GM12878 (cell line): ENCODE measurements around the gene MAD1L1. TPM values are rescaled to one million over a fixed set of nuclear protein-coding genes. Genes with fewer than 3 reads are reported as not detected.

Experiments
- ATAC-seq: fragments of 200-7000 bp; cut with Tn5 transposase; 3 replicates; pipeline ENCODE4 v1.9.1; 2020; ENCODE audit warnings: mild to moderate bottlenecking, moderate library complexity
- BruUV-seq: library from RNA; stranded (reverse); fragments of 400-500 nt; replicated peaks from 2 replicates; lab custom pipeline; 2021; lab: Mats Ljungman, UMichigan
- CTCF ChIA-PET: fragments of 300-600 bp; sonication (Branson Sonifier 250); formaldehyde crosslinking; extraction: SDS; loops from one replicate; lab custom pipeline; 2021; ENCODE audit warnings: inconsistent platforms; lab: Yijun Ruan, JAX
- POLR2A ChIA-PET: fragments of 350-600 bp; formaldehyde crosslinking; extraction: SDS; loops from one replicate; lab custom pipeline; 2021; ENCODE audit warnings: inconsistent platforms; lab: Charles Lee
- RAD21 ChIA-PET: fragments of 300-600 bp; sonication (Branson Sonifier 250); formaldehyde crosslinking; loops from one replicate; lab custom pipeline; 2023; ENCODE audit warnings: antibody characterized with exemption; ENCODE audit not compliant: unreplicated experiment; lab: Charles Lee
- SMC1A ChIA-PET: fragments of 300-600 bp; sonication (Branson Sonifier 250); formaldehyde crosslinking; loops from one replicate; lab custom pipeline; 2023; ENCODE audit not compliant: unreplicated experiment, uncharacterized antibody; lab: Charles Lee
- DNase-seq: peaks from one replicate; pipeline ENCODE4 v3.0.0-alpha.2; 2011; ENCODE audit warnings: low read depth, low spot score
- FAIRE-seq: peaks from 3 replicates; lab custom pipeline; 2011; peaks lifted over from hg19 to GRCh38; lab: Jason Lieb, UNC
- H2AFZ ChIP-seq: 2 replicates; pipeline ENCODE4 v1.6.0; 2011; ENCODE audit warnings: low read depth, low read length, control low read depth; ENCODE audit not compliant: control insufficient read depth
- H3K27ac ChIP-seq: 2 replicates; pipeline ENCODE4 v1.5.1; 2011; ENCODE audit warnings: control low read depth; ENCODE audit not compliant: control insufficient read depth, insufficient read depth
- H3K27me3 ChIP-seq, 2 experiments: replicated peaks in 1 of 2; 2 replicates each; pipeline versions ENCODE4 v1.6.0 to v1.6.1; 2011; ENCODE audit warnings: low read length in 1 of 2; ENCODE audit not compliant: control insufficient read depth in 2 of 2, insufficient read depth in 2 of 2
- H3K36me3 ChIP-seq, 2 experiments: 2 replicates each; pipeline ENCODE4 v1.5.1; 2011; ENCODE audit warnings: low read length in 1 of 2; ENCODE audit not compliant: control insufficient read depth in 2 of 2, insufficient read depth in 2 of 2
- H3K4me1 ChIP-seq: 2 replicates; pipeline ENCODE4 v1.6.1; 2011; ENCODE audit warnings: mild to moderate bottlenecking, low read length, moderate library complexity, mixed read lengths; ENCODE audit not compliant: control insufficient read depth, insufficient read depth
- H3K4me2 ChIP-seq: 2 replicates; pipeline ENCODE4 v1.6.0; 2011; ENCODE audit warnings: control low read depth; ENCODE audit not compliant: control insufficient read depth, insufficient read depth
- H3K4me3 ChIP-seq: fragments of 200-600 bp; sonication (generic); 2 replicates; pipeline ENCODE4 v1.5.1; 2016
- H3K79me2 ChIP-seq: 2 replicates; pipeline ENCODE4 v1.6.0; 2011; ENCODE audit warnings: low read length; ENCODE audit not compliant: control insufficient read depth, insufficient read depth
- H3K9ac ChIP-seq: 2 replicates; pipeline ENCODE4 v1.8.0; 2011; ENCODE audit warnings: low read length, control low read depth, mixed read lengths; ENCODE audit not compliant: control insufficient read depth, insufficient read depth
- H3K9me3 ChIP-seq: replicated peaks from 3 replicates; pipeline ENCODE4 v1.5.1; 2011; ENCODE audit warnings: mild to moderate bottlenecking, low read length; ENCODE audit not compliant: control insufficient read depth, insufficient read depth
- H4K20me1 ChIP-seq: 2 replicates; pipeline ENCODE4 v1.6.0; 2011; ENCODE audit not compliant: control insufficient read depth, insufficient read depth
- CREM ChIP-seq: IDR thresholded peaks from 2 replicates; pipeline ENCODE4 v1.6.1; 2014; ENCODE audit warnings: antibody characterized with exemption, low read depth
- GATAD2B ChIP-seq: fragments of 450-650 bp; conservative IDR thresholded peaks from 2 replicates; pipeline ENCODE4 v1.6.1; 2017; ENCODE audit warnings: low read depth, mild to moderate bottlenecking, moderate library complexity
- HCFC1 ChIP-seq: fragments of 150-350 bp; IDR thresholded peaks from 2 replicates; pipeline ENCODE4 v1.6.1; 2014; ENCODE audit warnings: low read length
- HDAC6 ChIP-seq: fragments of 200-600 bp; sonication (generic); IDR thresholded peaks from one replicate; pipeline ENCODE4 v1.8.0; 2017; ENCODE audit warnings: antibody characterized with exemption; ENCODE audit not compliant: unreplicated experiment
- KAT2A ChIP-seq: conservative IDR thresholded peaks from 2 replicates; pipeline ENCODE4 v1.6.1; 2011; ENCODE audit warnings: low read depth, low read length; ENCODE audit not compliant: control insufficient read depth
- NFXL1 ChIP-seq: fragments of 450-650 bp; IDR thresholded peaks from 2 replicates; pipeline ENCODE4 v1.6.1; 2017; ENCODE audit warnings: antibody characterized with exemption, mild to moderate bottlenecking, borderline replicate concordance
- NRF1 ChIP-seq: conservative IDR thresholded peaks from 2 replicates; pipeline ENCODE4 v1.6.1; 2011; ENCODE audit warnings: mild to moderate bottlenecking, low read depth, low read length, improper control_type of control experiment
- PAX8 ChIP-seq: fragments of 450-650 bp; IDR thresholded peaks from 2 replicates; pipeline ENCODE4 v1.6.1; 2017; ENCODE audit warnings: mild to moderate bottlenecking, moderate library complexity
- RAD21 ChIP-seq: IDR thresholded peaks from 2 replicates; pipeline ENCODE4 v1.6.1; 2011; ENCODE audit warnings: mild to moderate bottlenecking, low read depth, low read length, moderate library complexity; ENCODE audit not compliant: insufficient read depth
- RB1 ChIP-seq: fragments of 450-650 bp; formaldehyde crosslinking; IDR thresholded peaks from 2 replicates; pipeline ENCODE4 v1.6.1; 2017; ENCODE audit warnings: mild to moderate bottlenecking, borderline replicate concordance
- SIN3A ChIP-seq: IDR thresholded peaks from 2 replicates; pipeline ENCODE4 v1.6.1; 2012; ENCODE audit warnings: low read depth, low read length, improper control_type of control experiment
- SMARCA5 ChIP-seq: fragments of 450-650 bp; IDR thresholded peaks from 2 replicates; pipeline ENCODE4 v1.6.1; 2017; ENCODE audit warnings: mild to moderate bottlenecking
- TBL1XR1 ChIP-seq: IDR thresholded peaks from 2 replicates; pipeline ENCODE4 v1.6.1; 2012; ENCODE audit warnings: low read depth, low read length, improper control_type of control experiment
- ZNF24 ChIP-seq: fragments of 450-650 bp; IDR thresholded peaks from 2 replicates; pipeline ENCODE4 v1.6.1; 2017; ENCODE audit warnings: antibody characterized with exemption, mild to moderate bottlenecking
- ZSCAN29 ChIP-seq: fragments of 450-650 bp; IDR thresholded peaks from 2 replicates; pipeline ENCODE4 v1.6.1; 2017; ENCODE audit warnings: mild to moderate bottlenecking, moderate library complexity
- ZZZ3 ChIP-seq: IDR thresholded peaks from 2 replicates; pipeline ENCODE4 v1.6.1; 2011; ENCODE audit warnings: low read depth; ENCODE audit not compliant: control insufficient read depth, insufficient read length
- WGBS: methylation state at CpG from one replicate; pipeline ENCODE4 v1.1.6; 2016; ENCODE audit warnings: low lambda C conversion rate; ENCODE audit not compliant: insufficient replicate concordance, insufficient coverage; ENCODE audit errors: missing lambda C conversion rate; 5-methylcytosine and 5-hydroxymethylcytosine counted together
- in situ Hi-C: fragments of 300-500 bp; cut with MboI; formaldehyde crosslinking; loops from 9 replicates; pipeline ENCODE4 v1.14.3; 2018; ENCODE audit warnings: mixed read lengths
- intact Hi-C: fragments of 100-400 bp; cut with micrococcal nuclease; formaldehyde crosslinking; loops from one replicate; pipeline ENCODE4 v1.14.2; 2022; ENCODE audit not compliant: unreplicated experiment
- polyA plus RNA-seq, 11 experiments: library from polyadenylated mRNA; depleted of rRNA in 4 of 11; unstranded in 6 of 11; stranded (reverse) in 5 of 11; fragments of >200 nt; fragmentation: Nextera tagmentation in 4 of 11; fragmentation: Illumina TruSeq in 1 of 11; extraction: Ambion mirVana in 4 of 11; extraction: Trizol in 1 of 11; gene quantifications; 1 replicate in 1 of 11; 2 replicates in 10 of 11; pipeline versions ENCODE4 v1.2.1 to v1.2.3, GENCODE V29; 2011 to 2016; ENCODE audit warnings: inconsistent platforms in 2 of 11, missing spikeins in 2 of 11, low read depth in 1 of 11
- total RNA-seq, 4 experiments: library from RNA; depleted of rRNA in 3 of 4; stranded (reverse); fragments of >200 nt in 3 of 4; fragmentation: Illumina TruSeq in 1 of 4; extraction: Trizol in 1 of 4; gene quantifications; 2 replicates each; pipeline versions ENCODE4 v1.2.1 to v1.2.3, GENCODE V29; 2013 to 2021
- TF ChIP-seq, protein P1 (sequence below): fragments of 450-650 bp; IDR thresholded peaks from 2 replicates; pipeline ENCODE4 v1.6.1; 2017; ENCODE audit warnings: mild to moderate bottlenecking
- TF ChIP-seq, protein P2 (sequence below): IDR thresholded peaks from 2 replicates; pipeline ENCODE4 v1.6.1; 2011; ENCODE audit warnings: mild to moderate bottlenecking, low read depth, low read length, moderate library complexity; ENCODE audit not compliant: insufficient replicate concordance
- TF ChIP-seq, protein P3 (sequence below): fragments of 450-650 bp; IDR thresholded peaks from 2 replicates; pipeline ENCODE4 v1.6.1; 2017; ENCODE audit warnings: antibody characterized with exemption, mild to moderate bottlenecking, moderate library complexity

The MAD1L1 gene
- total and polyA plus RNA-seq, 10 of the 15 experiments (the other 5 are each of a cell fraction or from before 2014, with no cell fraction given) = 2.2 to 76.8 (median 38.3) TPM

DNA sequence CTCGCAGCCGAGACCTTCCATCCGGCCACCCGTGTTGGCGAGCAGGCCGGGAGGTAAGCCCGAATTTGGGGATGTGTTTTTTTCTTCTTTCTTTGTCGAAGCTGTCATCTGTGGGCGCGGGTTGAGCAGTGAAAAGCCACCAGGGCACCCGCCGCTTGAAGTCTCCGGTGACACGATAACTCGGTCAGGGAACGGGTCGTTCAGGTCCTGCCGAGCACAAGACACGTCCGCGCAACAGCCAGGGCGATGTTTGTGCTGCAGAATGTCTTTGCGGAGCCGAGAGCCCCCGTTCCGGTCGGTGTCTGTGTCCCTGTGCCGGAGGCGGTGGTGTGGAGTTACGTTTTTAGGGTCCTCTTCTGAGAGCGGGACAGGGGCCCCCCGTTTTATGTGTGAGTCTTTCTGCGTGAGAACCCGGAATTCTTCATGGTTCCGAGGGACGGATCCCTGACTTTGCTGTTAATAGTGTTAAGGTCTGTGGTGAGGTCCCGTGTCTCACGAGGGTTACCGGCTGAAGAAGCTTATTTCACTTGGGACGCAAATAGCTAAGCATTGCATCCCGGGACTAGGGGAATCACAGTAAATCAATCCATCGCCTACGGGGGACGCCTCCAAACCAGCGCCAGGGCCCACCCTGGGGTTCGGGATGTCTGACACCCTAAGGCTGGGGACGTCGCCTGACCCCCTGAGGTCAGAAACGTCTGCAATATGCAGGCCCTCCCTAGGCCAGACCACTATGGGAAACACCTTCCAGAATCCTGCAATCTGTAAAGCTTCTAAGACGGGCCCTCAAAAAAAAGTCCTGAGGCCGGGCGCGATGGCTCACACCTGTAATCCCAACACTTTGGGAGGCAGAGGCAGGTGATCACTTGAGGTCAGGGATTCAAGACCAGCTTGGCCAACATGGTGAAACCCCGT lies 463.2 kb downstream of the MAD1L1 start:
- H3K4me3 ChIP-seq = no peak overlapping the region
- H3K36me3 ChIP-seq = no peaks in the 10 kb centered on the region
- RAD21 ChIA-PET = no interaction called here
- CTCF ChIA-PET = no interaction called here
- H3K9me3 ChIP-seq = no peaks in the 10 kb centered on the region; the same call in 2 of the 3 replicates
- intact Hi-C loops = no loop called here
- ATAC-seq (no peak), FAIRE-seq (no peak), DNase-seq (no peak)
- in situ Hi-C loops = no loop called here
- WGBS = 69% methylated on average over 54 of the region's 54 CpGs
- BruUV-seq = no TSS peak
- no peaks in the 10 kb centered on the region for H3K4me1 ChIP-seq
- no peaks in the 10 kb centered on the region for H3K79me2 ChIP-seq
- POLR2A ChIA-PET = no interaction called here
- SMC1A ChIA-PET = no interaction called here
- no peaks in the 10 kb centered on the region for H4K20me1 ChIP-seq
- H3K9ac ChIP-seq = no peak overlapping the region
- H3K27ac ChIP-seq = no peak overlapping the region
- no peaks in the 10 kb centered on the region for H3K27me3 ChIP-seq
- TF ChIP-seq GATAD2B (no peak), KAT2A (no peak), RB1 (no peak), ZNF24 (no peak), PAX8 (no peak), CREM (no peak), RAD21 (no peak), HDAC6 (no peak), NFXL1 (no peak), NRF1 (no peak), ZSCAN29 (no peak), ZZZ3 (no peak), SMARCA5 (no peak), HCFC1 (no peak), TBL1XR1 (no peak), SIN3A (no peak)
- TF ChIP-seq, protein P1, sequence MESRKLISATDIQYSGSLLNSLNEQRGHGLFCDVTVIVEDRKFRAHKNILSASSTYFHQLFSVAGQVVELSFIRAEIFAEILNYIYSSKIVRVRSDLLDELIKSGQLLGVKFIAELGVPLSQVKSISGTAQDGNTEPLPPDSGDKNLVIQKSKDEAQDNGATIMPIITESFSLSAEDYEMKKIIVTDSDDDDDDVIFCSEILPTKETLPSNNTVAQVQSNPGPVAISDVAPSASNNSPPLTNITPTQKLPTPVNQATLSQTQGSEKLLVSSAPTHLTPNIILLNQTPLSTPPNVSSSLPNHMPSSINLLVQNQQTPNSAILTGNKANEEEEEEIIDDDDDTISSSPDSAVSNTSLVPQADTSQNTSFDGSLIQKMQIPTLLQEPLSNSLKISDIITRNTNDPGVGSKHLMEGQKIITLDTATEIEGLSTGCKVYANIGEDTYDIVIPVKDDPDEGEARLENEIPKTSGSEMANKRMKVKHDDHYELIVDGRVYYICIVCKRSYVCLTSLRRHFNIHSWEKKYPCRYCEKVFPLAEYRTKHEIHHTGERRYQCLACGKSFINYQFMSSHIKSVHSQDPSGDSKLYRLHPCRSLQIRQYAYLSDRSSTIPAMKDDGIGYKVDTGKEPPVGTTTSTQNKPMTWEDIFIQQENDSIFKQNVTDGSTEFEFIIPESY = no peak
- TF ChIP-seq, protein P2, sequence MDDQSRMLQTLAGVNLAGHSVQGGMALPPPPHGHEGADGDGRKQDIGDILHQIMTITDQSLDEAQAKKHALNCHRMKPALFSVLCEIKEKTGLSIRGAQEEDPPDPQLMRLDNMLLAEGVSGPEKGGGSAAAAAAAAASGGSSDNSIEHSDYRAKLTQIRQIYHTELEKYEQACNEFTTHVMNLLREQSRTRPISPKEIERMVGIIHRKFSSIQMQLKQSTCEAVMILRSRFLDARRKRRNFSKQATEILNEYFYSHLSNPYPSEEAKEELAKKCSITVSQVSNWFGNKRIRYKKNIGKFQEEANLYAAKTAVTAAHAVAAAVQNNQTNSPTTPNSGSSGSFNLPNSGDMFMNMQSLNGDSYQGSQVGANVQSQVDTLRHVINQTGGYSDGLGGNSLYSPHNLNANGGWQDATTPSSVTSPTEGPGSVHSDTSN = no peak
- TF ChIP-seq, protein P3, sequence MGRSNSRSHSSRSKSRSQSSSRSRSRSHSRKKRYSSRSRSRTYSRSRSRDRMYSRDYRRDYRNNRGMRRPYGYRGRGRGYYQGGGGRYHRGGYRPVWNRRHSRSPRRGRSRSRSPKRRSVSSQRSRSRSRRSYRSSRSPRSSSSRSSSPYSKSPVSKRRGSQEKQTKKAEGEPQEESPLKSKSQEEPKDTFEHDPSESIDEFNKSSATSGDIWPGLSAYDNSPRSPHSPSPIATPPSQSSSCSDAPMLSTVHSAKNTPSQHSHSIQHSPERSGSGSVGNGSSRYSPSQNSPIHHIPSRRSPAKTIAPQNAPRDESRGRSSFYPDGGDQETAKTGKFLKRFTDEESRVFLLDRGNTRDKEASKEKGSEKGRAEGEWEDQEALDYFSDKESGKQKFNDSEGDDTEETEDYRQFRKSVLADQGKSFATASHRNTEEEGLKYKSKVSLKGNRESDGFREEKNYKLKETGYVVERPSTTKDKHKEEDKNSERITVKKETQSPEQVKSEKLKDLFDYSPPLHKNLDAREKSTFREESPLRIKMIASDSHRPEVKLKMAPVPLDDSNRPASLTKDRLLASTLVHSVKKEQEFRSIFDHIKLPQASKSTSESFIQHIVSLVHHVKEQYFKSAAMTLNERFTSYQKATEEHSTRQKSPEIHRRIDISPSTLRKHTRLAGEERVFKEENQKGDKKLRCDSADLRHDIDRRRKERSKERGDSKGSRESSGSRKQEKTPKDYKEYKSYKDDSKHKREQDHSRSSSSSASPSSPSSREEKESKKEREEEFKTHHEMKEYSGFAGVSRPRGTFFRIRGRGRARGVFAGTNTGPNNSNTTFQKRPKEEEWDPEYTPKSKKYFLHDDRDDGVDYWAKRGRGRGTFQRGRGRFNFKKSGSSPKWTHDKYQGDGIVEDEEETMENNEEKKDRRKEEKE = no peak
- H2AFZ ChIP-seq = no peak overlapping the region
- H3K4me2 ChIP-seq = no peak overlapping the region
